Sigmoid colon (tissue), 7 donors: Measurements from ENCODE around the gene NENF. TPM values are rescaled to one million over a fixed set of nuclear protein-coding genes. Genes with fewer than 3 reads are reported as not detected.

ENCODE experiments used
- DNase-seq: peaks from one replicate; pipeline ENCODE4 v3.0.0-alpha.2; 2019
- H3K27ac ChIP-seq, 4 donors: fragments of 200-600 bp; sonication (generic); one replicate each; pipeline ENCODE4 v1.5.1; 2016 to 2019; ENCODE audit warnings: mild to moderate bottlenecking in 1 of 4
- H3K27me3 ChIP-seq, 3 donors: fragments of 200-600 bp; sonication (generic); one replicate each; pipeline ENCODE4 v1.5.1; 2019; ENCODE audit warnings: mild to moderate bottlenecking in 1 of 3
- H3K36me3 ChIP-seq, 4 donors: fragments of 200-600 bp; sonication (generic); one replicate each; pipeline ENCODE4 v1.5.1; 2016 to 2019
- H3K4me1 ChIP-seq, 4 donors: fragments of 200-600 bp; sonication (generic); one replicate each; pipeline ENCODE4 v1.5.1; 2017 to 2019
- H3K4me3 ChIP-seq, 4 donors: fragments of 200-600 bp; sonication (generic); one replicate each; pipeline ENCODE4 v1.5.1; 2017 to 2019; ENCODE audit warnings: mild to moderate bottlenecking in 2 of 4, moderate library complexity in 1 of 4
- H3K9me3 ChIP-seq, 4 donors: fragments of 200-600 bp in 3 of 4; sonication (generic) in 3 of 4; one replicate each; pipeline versions ENCODE4 v1.5.1 to v1.6.1; 2013 to 2019
- EP300 ChIP-seq, 4 donors: sonication (generic); formaldehyde crosslinking; IDR thresholded peaks; one replicate each; pipeline ENCODE4 v1.6.1; 2017; ENCODE audit warnings: antibody characterized with exemption in 4 of 4
- POLR2A ChIP-seq, 2 donors: fragments of 450-650 bp; IDR thresholded peaks; one replicate each; pipeline ENCODE4 v1.6.1; 2016; ENCODE audit warnings: antibody characterized with exemption in 2 of 2, mild to moderate bottlenecking in 2 of 2, moderate library complexity in 2 of 2
- POLR2AphosphoS5 ChIP-seq, 4 donors: sonication (generic); formaldehyde crosslinking; IDR thresholded peaks; one replicate each; pipeline ENCODE4 v1.6.1; 2017; ENCODE audit warnings: antibody characterized with exemption in 4 of 4
- WGBS, 2 donors: extraction: QIAGEN DNeasy Blood & Tissue Kit; methylation state at CpG; one replicate each; pipeline ENCODE4 v1.1.7; 2013; 5-methylcytosine and 5-hydroxymethylcytosine counted together
- intact Hi-C: fragments of 100-400 bp; cut with DNase I; formaldehyde crosslinking; loops from one replicate; pipeline ENCODE4 v1.15.1; 2023
- polyA plus RNA-seq, 3 donors: library from polyadenylated mRNA; stranded (reverse); fragments of 200-250 nt; gene quantifications; one replicate each; pipeline ENCODE4 v1.2.3, GENCODE V29; 2013
- total RNA-seq, 4 donors: library from RNA; depleted of rRNA; stranded (reverse); fragments of >200 nt; gene quantifications; one replicate each; pipeline ENCODE4 v1.1.0, GENCODE V29; 2016
- TF ChIP-seq, protein P1 (sequence below), 4 experiments: fragments of 450-650 bp in 3 of 4; fragments of 200-600 bp in 1 of 4; IDR thresholded peaks; one replicate each; pipeline ENCODE4 v1.5.1; 2016 to 2019; ENCODE audit warnings: antibody characterized with exemption in 4 of 4, mild to moderate bottlenecking in 3 of 4, moderate library complexity in 2 of 4
- donor health status: healthy with polysubstance abuse.
- donor health status: Bipolar disorder and iron deficiency.
- donor health status: healthy.

Gene NENF
- total and polyA plus RNA-seq, 7 donors: 27.0 to 136 (median 100) TPM

DNA sequence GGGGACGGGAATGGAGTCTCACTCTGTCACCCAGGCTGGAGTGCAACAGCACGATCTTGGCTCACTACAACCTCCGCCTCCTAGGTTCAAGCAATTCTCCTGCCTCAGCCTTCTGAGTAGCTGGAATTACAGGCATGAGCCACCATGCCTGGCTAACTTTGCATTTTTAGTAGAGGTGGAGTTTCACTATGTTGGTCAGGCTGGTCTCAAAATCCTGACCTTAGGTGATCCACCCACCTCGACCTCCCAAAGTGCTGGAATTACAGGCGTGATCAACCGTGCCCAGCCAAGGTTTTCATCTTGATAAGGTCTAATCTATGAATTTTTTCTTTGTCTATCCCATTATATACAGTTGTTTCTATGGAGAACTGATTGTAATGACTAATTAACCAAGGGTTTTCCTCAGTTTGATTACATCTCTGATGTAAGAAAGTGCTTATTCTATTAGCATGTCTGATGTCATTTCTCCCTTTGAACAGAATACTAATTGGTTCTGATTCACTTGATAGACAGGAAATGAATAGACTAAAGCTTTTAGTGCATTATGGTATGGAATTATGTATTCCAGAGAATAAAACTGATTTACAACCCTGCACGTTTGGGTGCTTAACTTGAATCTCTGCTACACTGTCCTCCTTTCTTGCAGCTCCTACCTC, 29.9 kb upstream of the NENF start:
- Histone ChIP-seq H3K9me3 (no peaks in the 10 kb centered on the region), H3K27me3 (no peaks in the 10 kb centered on the region), H3K4me1 (no peaks in the 10 kb centered on the region), H3K27ac (no peak overlapping the region), H3K4me3 (no peak overlapping the region), H3K36me3 (no peaks in the 10 kb centered on the region)
- intact Hi-C loops: no loop called here
- DNase-seq: no peak
- 84 to 93% methylated on average over 7 of the region's 7 CpGs for WGBS, 2 donors
- TF ChIP-seq POLR2AphosphoS5 (IDR thresholded peaks at IDR 0.05) (no peak), POLR2A (IDR thresholded peaks at IDR 0.05) (no peak), EP300 (IDR thresholded peaks at IDR 0.05) (no peak)
- TF ChIP-seq, protein P1, sequence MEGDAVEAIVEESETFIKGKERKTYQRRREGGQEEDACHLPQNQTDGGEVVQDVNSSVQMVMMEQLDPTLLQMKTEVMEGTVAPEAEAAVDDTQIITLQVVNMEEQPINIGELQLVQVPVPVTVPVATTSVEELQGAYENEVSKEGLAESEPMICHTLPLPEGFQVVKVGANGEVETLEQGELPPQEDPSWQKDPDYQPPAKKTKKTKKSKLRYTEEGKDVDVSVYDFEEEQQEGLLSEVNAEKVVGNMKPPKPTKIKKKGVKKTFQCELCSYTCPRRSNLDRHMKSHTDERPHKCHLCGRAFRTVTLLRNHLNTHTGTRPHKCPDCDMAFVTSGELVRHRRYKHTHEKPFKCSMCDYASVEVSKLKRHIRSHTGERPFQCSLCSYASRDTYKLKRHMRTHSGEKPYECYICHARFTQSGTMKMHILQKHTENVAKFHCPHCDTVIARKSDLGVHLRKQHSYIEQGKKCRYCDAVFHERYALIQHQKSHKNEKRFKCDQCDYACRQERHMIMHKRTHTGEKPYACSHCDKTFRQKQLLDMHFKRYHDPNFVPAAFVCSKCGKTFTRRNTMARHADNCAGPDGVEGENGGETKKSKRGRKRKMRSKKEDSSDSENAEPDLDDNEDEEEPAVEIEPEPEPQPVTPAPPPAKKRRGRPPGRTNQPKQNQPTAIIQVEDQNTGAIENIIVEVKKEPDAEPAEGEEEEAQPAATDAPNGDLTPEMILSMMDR (IDR thresholded peaks at IDR 0.05): no peak

DNA sequence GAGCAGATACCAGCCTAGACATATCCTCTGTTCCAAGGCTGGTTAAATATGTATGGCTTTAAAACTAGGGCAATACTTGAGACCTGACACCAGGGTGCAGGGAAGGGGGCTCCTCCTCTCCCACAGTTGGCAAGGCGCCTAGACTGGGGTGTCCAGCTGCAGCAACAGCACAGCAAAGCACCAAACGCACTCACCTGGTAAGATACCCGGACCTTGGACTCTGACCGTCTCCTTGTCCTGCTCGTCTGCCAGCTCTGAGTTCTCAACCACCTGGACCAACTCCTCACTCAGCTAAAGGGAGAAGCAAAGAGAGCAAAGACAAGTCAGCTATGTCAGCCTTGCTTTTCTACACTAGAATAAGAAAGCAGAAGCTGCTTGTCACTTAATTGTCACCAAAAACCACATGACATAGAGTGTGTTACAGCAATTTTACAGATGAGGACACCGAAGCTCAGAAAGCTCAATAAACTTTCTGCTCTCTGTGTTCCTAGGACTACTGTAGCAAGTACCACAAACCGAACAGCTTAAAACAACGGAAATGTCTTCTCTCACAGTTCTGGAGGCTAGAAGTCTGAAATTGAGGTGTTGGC, 22.4 kb upstream of the NENF start:
- WGBS, 2 donors: 52 to 81% methylated on average over 8 of the region's 8 CpGs
- Histone ChIP-seq H3K36me3 (peaks cover 0 to 33% (median 10%) of the 10 kb centered on the region in 4 donors), H3K4me3 (no peak overlapping the region), H3K4me1 (peaks cover 0 to 13% (median 7%) of the 10 kb centered on the region in 4 donors), H3K9me3 (no peaks in the 10 kb centered on the region), H3K27me3 (no peaks in the 10 kb centered on the region), H3K27ac (no peak overlapping the region)
- intact Hi-C loops: no loop called here
- no peak for TF ChIP-seq POLR2A (IDR thresholded peaks at IDR 0.05)
- no peak for TF ChIP-seq EP300 (IDR thresholded peaks at IDR 0.05)
- TF ChIP-seq, protein P1 (IDR thresholded peaks at IDR 0.05): no peak
- DNase-seq: no peak

DNA sequence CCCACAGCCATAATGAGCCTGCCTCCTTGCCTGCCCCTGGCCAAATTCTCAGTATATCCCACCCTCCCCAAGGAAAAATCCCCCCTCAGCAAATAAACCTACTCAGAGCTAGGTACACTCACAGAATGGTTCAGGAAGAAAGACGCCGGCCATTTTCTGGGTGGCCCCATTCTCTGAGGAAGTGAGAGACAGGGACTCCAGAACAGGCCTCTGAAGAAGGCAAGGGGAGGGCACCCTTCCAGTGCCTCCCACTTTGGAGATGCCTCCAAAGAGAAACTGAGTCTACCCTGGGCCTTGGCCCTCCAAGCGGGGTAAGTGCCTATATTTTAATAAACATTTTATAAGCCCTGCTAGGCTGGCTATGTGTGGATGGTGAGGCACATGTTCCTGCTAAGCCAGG, 20.3 kb upstream of the NENF start:
- WGBS, 2 donors: 81 to 95% methylated on average over 3 of the region's 3 CpGs

DNA sequence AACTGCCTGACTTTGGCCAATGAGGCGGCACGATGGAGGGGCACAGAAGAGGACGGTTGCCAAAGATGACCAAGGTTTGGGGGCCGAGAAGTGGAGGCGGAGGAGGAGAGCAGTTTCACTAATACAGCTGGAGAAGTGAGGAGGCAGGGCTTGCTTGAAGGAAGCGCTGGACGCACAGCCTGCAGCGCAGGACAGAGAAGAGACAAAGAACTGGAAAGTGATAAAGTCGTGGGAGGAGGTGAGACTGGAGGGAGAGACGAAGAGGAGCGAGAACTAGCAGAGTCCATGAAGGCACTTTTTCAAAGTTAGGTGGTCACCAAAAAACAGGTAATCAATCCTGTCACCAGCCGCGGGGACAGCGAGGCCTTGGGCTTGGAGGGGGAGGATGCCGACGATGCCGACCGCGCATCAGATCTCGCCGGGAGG, 18.8 kb upstream of the NENF start:
- no peak for TF ChIP-seq EP300 (IDR thresholded peaks at IDR 0.05)
- TF ChIP-seq, protein P1 (IDR thresholded peaks at IDR 0.05): no peak
- TF ChIP-seq POLR2AphosphoS5 (IDR thresholded peaks at IDR 0.05): no peak
- TF ChIP-seq POLR2A (IDR thresholded peaks at IDR 0.05): no peak
- WGBS, 2 donors: 19% methylated on average over 21 of the region's 21 CpGs
- peaks cover 0 to 27% (median 10%) of the 10 kb centered on the region in 4 donors for H3K36me3 ChIP-seq

More for the DNA sequence above, 20.3 kb upstream of the NENF start:
- no peaks in the 10 kb centered on the region for H3K9me3 ChIP-seq
- TF ChIP-seq, protein P1 (IDR thresholded peaks at IDR 0.05): no peak
- no peak for TF ChIP-seq POLR2AphosphoS5 (IDR thresholded peaks at IDR 0.05)
- TF ChIP-seq POLR2A (IDR thresholded peaks at IDR 0.05): no peak
- no peak for TF ChIP-seq EP300 (IDR thresholded peaks at IDR 0.05)
- H3K27me3 ChIP-seq: no peaks in the 10 kb centered on the region
- intact Hi-C loops: no loop called here
- DNase-seq: no peak
- peaks cover 0 to 33% (median 10%) of the 10 kb centered on the region in 4 donors for H3K36me3 ChIP-seq
- no peak overlapping the region for H3K27ac ChIP-seq
- H3K4me1 ChIP-seq: peaks cover 0 to 13% (median 7%) of the 10 kb centered on the region in 4 donors
- H3K4me3 ChIP-seq: no peak overlapping the region

More for the DNA sequence above, 18.8 kb upstream of the NENF start:
- Histone ChIP-seq H3K27me3 (no peaks in the 10 kb centered on the region), H3K27ac (peak overlapping the region in 3 of 4 donors; percentile 56 to 67 (median 65)), H3K4me1 (peaks cover 0 to 13% (median 7%) of the 10 kb centered on the region in 4 donors), H3K4me3 (peak overlapping the region; percentile 72 to 96 (median 80)), H3K9me3 (no peaks in the 10 kb centered on the region)
- intact Hi-C loops: no loop called here
- DNase-seq: no peak
